HepG2 (cell line): ENCODE measurements around the gene AFDN. TPM values are rescaled to one million over a fixed set of nuclear protein-coding genes. Genes with fewer than 3 reads are reported as not detected.

Source experiments
- DRAP1 ChIP-seq: IDR thresholded peaks from 2 replicates; pipeline ENCODE4 v1.6.1; 2016; ENCODE audit warnings: missing genetic modification reagents, missing compliant biosample characterization
- FOXA3 ChIP-seq: IDR thresholded peaks from 2 replicates; pipeline ENCODE4 v1.6.1; 2016; ENCODE audit warnings: missing genetic modification reagents, missing compliant biosample characterization
- KMT2A ChIP-seq: sonication (generic); formaldehyde crosslinking; IDR thresholded peaks from 2 replicates; pipeline ENCODE4 v1.4.0; 2020; ENCODE audit warnings: missing genetic modification reagents
- PAXIP1 ChIP-seq: sonication (generic); formaldehyde crosslinking; conservative IDR thresholded peaks from 2 replicates; pipeline ENCODE4 v1.4.0; 2020; ENCODE audit warnings: mild to moderate bottlenecking, missing genetic modification reagents, moderate library complexity
- PHF8 ChIP-seq: sonication (generic); formaldehyde crosslinking; IDR thresholded peaks from 2 replicates; pipeline ENCODE4 v1.5.0; 2020; ENCODE audit warnings: missing genetic modification reagents
- PRMT3 ChIP-seq: sonication (generic); formaldehyde crosslinking; IDR thresholded peaks from 2 replicates; pipeline ENCODE4 v1.8.1; 2022; ENCODE audit warnings: low read depth, mild to moderate bottlenecking, moderate library complexity, missing genetic modification reagents, borderline replicate concordance
- ZNF10 ChIP-seq: sonication (generic); formaldehyde crosslinking; IDR thresholded peaks from 2 replicates; pipeline ENCODE4 v1.4.0; 2020; ENCODE audit warnings: mild to moderate bottlenecking, low read depth, missing genetic modification reagents, borderline replicate concordance
- ZNF143 ChIP-seq: sonication (generic); formaldehyde crosslinking; IDR thresholded peaks from 2 replicates; pipeline ENCODE4 v1.4.0; 2020; ENCODE audit warnings: missing genetic modification reagents
- ZNF318 ChIP-seq: sonication (generic); formaldehyde crosslinking; IDR thresholded peaks from 2 replicates; pipeline ENCODE4 v1.4.0; 2020; ENCODE audit warnings: mild to moderate bottlenecking, missing genetic modification reagents
- ZNF891 ChIP-seq: sonication (generic); formaldehyde crosslinking; IDR thresholded peaks from 2 replicates; pipeline ENCODE4 v1.5.0; 2020; ENCODE audit warnings: mild to moderate bottlenecking, missing genetic modification reagents
- polyA plus RNA-seq, 8 experiments: library from polyadenylated mRNA; depleted of rRNA in 3 of 8; stranded (reverse) in 7 of 8; unstranded in 1 of 8; fragments of >200 nt; fragmentation: Illumina TruSeq in 4 of 8; extraction: Trizol in 4 of 8; gene quantifications; 2 replicates each; pipeline versions ENCODE4 v1.2.1 to v1.2.3, GENCODE V29; 2011 to 2016; ENCODE audit warnings: low read depth in 4 of 8, missing spikeins in 1 of 8, mixed read lengths in 1 of 8; ENCODE audit not compliant: insufficient read depth in 1 of 8
- total RNA-seq, 5 experiments: library from RNA; depleted of rRNA; stranded (reverse); fragments of >200 nt; fragmentation: Illumina TruSeq; extraction: Trizol; gene quantifications; 2 replicates each; pipeline ENCODE4 v1.2.3, GENCODE V29; 2016; ENCODE audit warnings: low read depth in 1 of 5
- TF ChIP-seq, protein P1 (sequence below): sonication (generic); formaldehyde crosslinking; IDR thresholded peaks from 2 replicates; pipeline ENCODE4 v1.5.0; 2020; ENCODE audit warnings: mild to moderate bottlenecking, missing genetic modification reagents, moderate library complexity

The AFDN gene
- total and polyA plus RNA-seq, 2 of the 13 experiments (the other 11 are each of a cell fraction or from before 2014, with no cell fraction given) = 136 to 151 TPM

GRCh38 chr6:167839755-167840154 lies 13.0 kb downstream of the AFDN start (continued):
- TF ChIP-seq PAXIP1 (CRISPR knock-in tag) = 0 out of 2 replicates have a peak, but pooled peaks have one; percentile 34
- TF ChIP-seq, protein P1, sequence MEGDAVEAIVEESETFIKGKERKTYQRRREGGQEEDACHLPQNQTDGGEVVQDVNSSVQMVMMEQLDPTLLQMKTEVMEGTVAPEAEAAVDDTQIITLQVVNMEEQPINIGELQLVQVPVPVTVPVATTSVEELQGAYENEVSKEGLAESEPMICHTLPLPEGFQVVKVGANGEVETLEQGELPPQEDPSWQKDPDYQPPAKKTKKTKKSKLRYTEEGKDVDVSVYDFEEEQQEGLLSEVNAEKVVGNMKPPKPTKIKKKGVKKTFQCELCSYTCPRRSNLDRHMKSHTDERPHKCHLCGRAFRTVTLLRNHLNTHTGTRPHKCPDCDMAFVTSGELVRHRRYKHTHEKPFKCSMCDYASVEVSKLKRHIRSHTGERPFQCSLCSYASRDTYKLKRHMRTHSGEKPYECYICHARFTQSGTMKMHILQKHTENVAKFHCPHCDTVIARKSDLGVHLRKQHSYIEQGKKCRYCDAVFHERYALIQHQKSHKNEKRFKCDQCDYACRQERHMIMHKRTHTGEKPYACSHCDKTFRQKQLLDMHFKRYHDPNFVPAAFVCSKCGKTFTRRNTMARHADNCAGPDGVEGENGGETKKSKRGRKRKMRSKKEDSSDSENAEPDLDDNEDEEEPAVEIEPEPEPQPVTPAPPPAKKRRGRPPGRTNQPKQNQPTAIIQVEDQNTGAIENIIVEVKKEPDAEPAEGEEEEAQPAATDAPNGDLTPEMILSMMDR (CRISPR knock-in tag) = peak; percentile 41
- peak; percentile 61 for TF ChIP-seq FOXA3
- TF ChIP-seq ZNF891 (CRISPR knock-in tag) = no peak
- 0 out of 2 replicates have a peak, but pooled peaks have one; percentile 54 for TF ChIP-seq ZNF318 (CRISPR knock-in tag)
- no peak for TF ChIP-seq ZNF143 (CRISPR knock-in tag)
- TF ChIP-seq DRAP1 (CRISPR knock-in tag) = peak; percentile 41; the same call in 1 of the 2 replicates
- no peak for TF ChIP-seq ZNF10 (CRISPR knock-in tag)
- TF ChIP-seq PRMT3 (CRISPR knock-in tag) = no peak
- no peak for TF ChIP-seq PHF8
- peak; percentile 88; the same call in 1 of the 2 replicates for TF ChIP-seq KMT2A (CRISPR knock-in tag)
